Measurements from ENCODE around the gene MRRF. TPM values are rescaled to one million over a fixed set of nuclear protein-coding genes. Genes with fewer than 3 reads are reported as not detected.

Gene MRRF
- total RNA-seq, 1 experiment from 2014 or later: 67.3 TPM

Small RNA genes within 50 kb of the gene (small RNA-seq; reads per million reads assigned to genes)
- not detected for gene AL162424.1

Other genes with a start within 250 kb of the MRRF start
- 2.5 and 3.4 TPM in 2 replicates for gene TTLL11, start 171.6 kb upstream of the MRRF start, total RNA-seq (2014; rRNA removed; shearing (Covaris generic); ENCODE audit: low replicate concordance)
- gene NDUFA8, start 105.1 kb upstream of the MRRF start, total RNA-seq (2014; rRNA removed; shearing (Covaris generic); ENCODE audit: low replicate concordance): 39.7 and 42.7 TPM in 2 replicates
- not detected in 2 replicates for gene MORN5, start 105.0 kb upstream of the MRRF start, total RNA-seq (2014; rRNA removed; shearing (Covaris generic); ENCODE audit: low replicate concordance)
- not detected in 2 replicates for gene LHX6, start 35.9 kb upstream of the MRRF start, total RNA-seq (2014; rRNA removed; shearing (Covaris generic); ENCODE audit: low replicate concordance)
- gene RBM18, start within 50 bp of the MRRF start, total RNA-seq (2014; rRNA removed; shearing (Covaris generic); ENCODE audit: low replicate concordance): 8.5 and 14.5 TPM in 2 replicates
- 0.07 TPM in 1 of 2 replicates, not detected in the other for gene PTGS1, start 106.1 kb downstream of the MRRF start, total RNA-seq (2014; rRNA removed; shearing (Covaris generic); ENCODE audit: low replicate concordance)
- gene OR1J1, start 213.0 kb downstream of the MRRF start, total RNA-seq (2014; rRNA removed; shearing (Covaris generic); ENCODE audit: low replicate concordance): not detected in 2 replicates
- not detected in 2 replicates for gene OR1J2, start 245.9 kb downstream of the MRRF start, total RNA-seq (2014; rRNA removed; shearing (Covaris generic); ENCODE audit: low replicate concordance)